NCI-H460 (cell line): ENCODE data around the gene SASH1. TPM values are rescaled to one million over a fixed set of nuclear protein-coding genes. Genes with fewer than 3 reads are reported as not detected.

Source experiments
- DNase-seq: peaks from one replicate; pipeline ENCODE4 v3.0.0-alpha.2; 2016; ENCODE audit warnings: low read depth; ENCODE audit errors: extremely low read depth
- total RNA-seq: library from RNA; depleted of rRNA; stranded (reverse); fragments of >200 nt; shearing (Covaris generic); gene quantifications from 2 replicates; pipeline ENCODE4 v1.2.3, GENCODE V29; 2014

SASH1 gene
- total RNA-seq, 1 experiment from 2014 or later: 11.7 TPM

- no peak for DNase-seq
Measured at GRCh38 chr6:148396926-148397325, 54.3 kb downstream of the SASH1 start.

DNA sequence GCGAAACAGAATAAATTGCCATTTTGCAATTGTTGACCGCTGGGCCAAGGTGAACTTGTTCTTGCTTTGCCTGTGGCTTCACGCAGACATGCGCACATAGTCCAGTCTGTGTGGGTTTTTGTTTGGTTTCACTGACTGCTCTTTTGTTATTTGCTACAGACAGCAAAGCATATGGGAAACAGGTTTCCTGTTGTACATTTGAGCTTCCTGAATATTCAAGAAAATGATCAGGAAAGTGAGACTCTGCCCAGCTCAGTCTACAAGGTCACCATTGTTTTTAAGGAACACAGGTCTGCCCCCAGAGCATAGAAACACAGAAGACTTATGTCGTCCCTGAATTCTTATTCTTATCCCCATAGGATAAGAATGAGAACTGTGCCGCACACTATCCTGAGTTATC, 55.6 kb downstream of the SASH1 start:
- DNase-seq: no peak

- no peak for DNase-seq
Measured at GRCh38 chr6:148398678-148399077, 56.0 kb downstream of the SASH1 start.

DNA sequence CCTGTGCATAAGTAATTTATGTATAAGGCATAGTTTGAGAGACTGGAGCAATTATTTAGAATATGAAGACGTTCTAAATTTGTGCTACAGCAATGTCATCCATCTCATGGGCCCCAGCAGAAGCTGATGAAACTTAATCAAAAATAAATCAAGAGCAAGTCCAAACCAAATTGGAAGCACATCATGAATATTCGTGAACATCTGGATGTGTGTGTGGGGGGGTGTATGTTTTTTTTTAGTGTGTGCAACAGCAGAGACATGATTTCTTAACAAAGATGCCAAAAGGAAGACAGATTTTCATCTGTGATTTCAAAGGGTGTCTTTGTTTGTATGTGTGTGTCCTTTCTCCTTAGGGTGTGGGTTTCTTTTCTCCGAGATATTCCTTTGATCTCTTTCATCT, 58.9 kb downstream of the SASH1 start:
- no peak for DNase-seq

DNA sequence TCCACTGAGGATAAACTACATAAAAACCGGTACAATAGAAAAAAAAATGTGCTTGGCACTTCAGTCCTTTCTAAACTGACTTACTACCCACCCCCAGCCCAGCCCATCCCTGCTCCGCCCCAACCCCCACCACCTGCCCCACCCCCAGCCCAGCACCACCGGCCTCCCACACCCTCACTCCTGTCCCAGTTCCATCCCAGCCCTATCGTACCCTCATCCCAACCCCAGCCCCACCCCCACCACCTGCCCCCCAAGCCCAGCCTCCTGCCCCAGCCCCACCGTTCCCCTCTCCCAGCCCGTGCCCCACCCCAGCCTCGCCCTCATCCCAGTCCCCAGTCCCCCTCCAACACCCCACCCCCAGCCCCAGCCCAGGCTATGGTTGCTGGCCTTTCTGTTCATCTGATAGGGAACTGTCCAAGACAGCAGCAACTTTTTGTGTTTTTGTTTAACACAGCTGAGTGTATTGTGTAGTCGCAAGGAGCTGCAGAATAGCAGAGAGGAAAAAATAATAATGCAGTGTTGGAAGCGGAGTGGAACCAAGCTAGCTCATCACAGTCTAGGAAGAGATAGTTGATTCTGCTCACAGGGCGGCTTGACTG, 61.9 kb downstream of the SASH1 start:
- DNase-seq: no peak

- no peak for DNase-seq
Measured at GRCh38 chr6:148405894-148406293, 63.3 kb downstream of the SASH1 start.

DNA sequence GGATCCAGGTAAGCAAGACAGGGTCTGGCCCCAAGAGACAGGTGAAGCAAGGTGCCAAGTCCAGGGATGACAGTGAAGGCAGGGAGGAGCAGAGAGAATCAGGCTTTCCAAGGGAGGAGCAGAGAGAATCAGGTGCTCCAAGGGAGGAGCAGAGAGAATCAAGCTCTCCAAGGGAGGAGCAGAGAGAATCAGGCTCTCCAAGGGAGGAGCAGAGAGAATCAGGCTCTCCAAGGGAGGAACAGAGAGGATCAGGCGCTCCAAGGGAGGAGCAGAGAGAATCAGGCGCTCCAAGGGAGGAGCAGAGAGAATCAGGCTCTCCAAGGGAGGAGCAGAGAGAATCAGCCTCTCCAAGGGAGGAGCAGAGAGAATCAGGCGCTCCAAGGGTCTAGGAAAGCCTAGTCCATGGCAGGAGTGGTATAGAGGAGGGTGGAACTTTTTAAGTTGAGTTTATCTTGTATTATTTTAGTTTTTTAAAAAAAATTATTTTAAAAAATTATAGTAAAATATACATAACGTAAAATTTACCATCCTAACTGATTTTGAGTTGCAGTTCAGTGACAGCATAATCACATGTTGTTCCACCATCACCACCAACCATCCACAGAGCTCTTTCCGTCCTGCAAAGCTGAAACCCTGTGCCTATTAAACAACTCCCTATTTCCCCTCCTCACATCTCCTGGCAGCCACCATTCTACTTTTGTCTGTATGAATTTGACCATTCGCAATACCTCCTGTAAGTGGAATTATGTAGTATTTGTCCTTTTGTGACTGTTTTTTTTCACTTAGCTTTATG, 64.1 kb downstream of the SASH1 start:
- no peak for DNase-seq

- no peak for DNase-seq
Measured at GRCh38 chr6:148407372-148407771, 64.7 kb downstream of the SASH1 start.

DNA sequence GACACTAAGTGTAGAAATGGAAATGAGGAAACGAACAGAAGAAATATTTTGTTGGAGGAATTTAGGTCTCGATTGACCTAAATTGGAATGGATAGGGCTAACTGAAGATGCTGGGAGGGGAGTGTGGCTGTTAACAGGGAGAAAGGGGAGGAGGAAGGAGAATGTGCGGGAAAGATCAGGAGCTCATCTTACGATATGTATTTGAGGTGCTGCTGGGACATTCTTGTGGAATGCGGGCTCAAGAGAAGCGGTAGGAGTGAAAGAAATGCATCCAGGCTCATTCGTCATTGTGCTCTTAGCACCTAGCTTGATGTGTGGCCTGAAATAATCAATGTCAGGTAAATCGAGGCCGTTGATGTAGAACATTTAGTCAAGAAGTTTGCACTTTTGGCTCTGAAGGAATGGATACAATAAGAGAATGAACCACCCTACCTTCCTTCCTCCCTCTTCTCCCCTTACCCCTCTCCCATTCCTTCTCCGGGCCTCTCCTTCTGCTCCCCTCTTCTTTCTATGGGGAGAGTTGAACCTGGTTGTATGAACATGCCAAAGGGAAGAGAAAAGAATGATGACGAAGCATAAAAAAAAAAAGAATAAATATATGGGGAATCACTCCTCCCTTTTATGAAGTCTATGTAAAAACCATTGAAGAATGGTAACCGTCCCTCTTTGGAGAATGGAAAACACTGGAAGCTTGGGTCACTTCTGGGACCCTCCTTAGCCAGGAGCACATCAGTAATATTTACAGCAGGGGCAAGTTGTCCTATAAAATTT, 70.9 kb downstream of the SASH1 start:
- DNase-seq: no peak

- DNase-seq: no peak
Measured at GRCh38 chr6:148414092-148414489, 71.5 kb downstream of the SASH1 start.

- no peak for DNase-seq
Measured at GRCh38 chr6:148414836-148415235, 72.2 kb downstream of the SASH1 start.

- no peak for DNase-seq
Measured at GRCh38 chr6:148415511-148416260, 73.0 kb downstream of the SASH1 start.

- no peak for DNase-seq
Measured at GRCh38 chr6:148416330-148416965, 73.8 kb downstream of the SASH1 start.

- no peak for DNase-seq
Measured at GRCh38 chr6:148417045-148417444, 74.4 kb downstream of the SASH1 start.

GRCh38 chr6:148419430-148419829, 76.8 kb downstream of the SASH1 start:
- no peak for DNase-seq

GRCh38 chr6:148422085-148422484, 79.4 kb downstream of the SASH1 start:
- no peak for DNase-seq

GRCh38 chr6:148423133-148423532, 80.5 kb downstream of the SASH1 start:
- DNase-seq: no peak

GRCh38 chr6:148423601-148424270, 81.1 kb downstream of the SASH1 start:
- DNase-seq: no peak

- DNase-seq: no peak
Measured at GRCh38 chr6:148425443-148425842, 82.8 kb downstream of the SASH1 start.
